Glomerular visceral epithelial cell (primary cell): Measurements from ENCODE around the gene PCSK1N.
"Not testable (repeated sequence)": the region's sequence is repeated elsewhere in the genome, so short reads cannot be mapped to it uniquely, and the experiment has no call there.

Experiments used
- DNase-seq: peaks from one replicate; pipeline ENCODE4 v3.0.0-alpha.2; 2016; ENCODE audit errors: extremely low spot score

Gene PCSK1N

DNA sequence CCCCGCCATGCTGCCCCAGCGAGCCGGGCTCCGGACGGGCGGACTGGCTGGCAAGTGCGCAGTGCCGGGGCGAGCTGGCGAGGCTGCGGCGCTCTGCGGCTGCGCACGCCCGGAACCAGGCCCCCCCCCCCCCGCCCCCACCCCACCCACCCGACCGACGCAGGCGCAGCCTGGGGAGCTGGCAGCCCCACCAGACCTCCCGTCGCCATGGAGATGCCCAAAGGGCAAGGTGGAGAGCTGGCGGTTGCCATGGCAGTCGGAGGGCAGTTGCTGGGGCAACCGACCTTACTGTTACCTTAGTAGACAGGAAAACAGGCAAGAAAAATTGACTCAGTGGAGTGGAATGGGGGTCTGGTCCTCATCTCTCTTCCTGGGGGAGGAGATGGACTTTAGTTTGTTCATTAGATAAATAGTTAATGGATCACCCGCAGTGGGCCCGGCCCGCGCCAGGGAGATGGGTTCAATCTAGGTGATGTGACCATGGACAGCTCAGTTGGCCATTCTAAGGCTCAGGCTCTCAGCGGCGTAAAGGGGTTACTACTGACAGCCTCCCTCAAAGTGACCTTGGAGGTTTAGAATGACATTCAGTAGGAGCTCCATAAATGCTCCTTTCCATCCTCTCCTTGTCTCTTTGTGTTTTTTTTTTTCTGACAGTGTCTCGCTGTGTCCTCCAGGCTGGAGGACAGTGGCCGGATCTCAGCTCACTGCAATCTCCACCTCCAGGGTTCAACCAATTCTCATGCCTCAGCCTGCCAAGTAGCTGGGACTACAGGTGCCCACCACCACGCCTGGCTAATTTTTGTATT lies at the start of gene PCSK1N:
TSS of gene PCSK1N (minus strand) at position 87 of the 806 bp plus-strand sequence. CDS start at position 9, 78 bp downstream.
- no peak for DNase-seq

- no peak for DNase-seq
These were observed 48.3 kb upstream of the PCSK1N start for GRCh38 chrX:48883729-48884128.

GRCh38 chrX:48876944-48877343 lies 41.5 kb upstream of the PCSK1N start:
- not testable (repeated sequence) for DNase-seq

GRCh38 chrX:48872017-48872416 lies 36.6 kb upstream of the PCSK1N start:
- DNase-seq, result not testable (repeated sequence)

DNA sequence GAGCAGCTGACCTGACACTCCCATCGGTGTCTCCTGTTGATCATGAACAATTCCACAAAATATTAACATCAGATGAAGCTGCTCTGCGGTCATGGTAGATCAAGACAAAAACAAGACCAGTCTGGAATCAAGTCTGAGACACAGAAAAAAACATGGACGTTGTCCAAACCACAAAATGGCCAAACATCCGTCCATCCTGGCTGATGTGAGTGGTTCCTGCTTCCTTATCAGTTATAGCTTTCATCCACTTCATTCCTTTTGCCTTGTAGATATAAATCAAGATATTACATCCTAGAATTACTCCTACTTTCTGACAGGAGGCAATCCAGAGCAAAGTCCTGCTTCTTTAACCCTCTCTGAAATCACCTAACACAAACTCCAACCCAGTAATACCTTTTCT lies 28.8 kb upstream of the PCSK1N start:
- DNase-seq, result peak; percentile 65

- DNase-seq, result peak; percentile 11
These were observed 19.5 kb upstream of the PCSK1N start for GRCh38 chrX:48854898-48855297.

DNA sequence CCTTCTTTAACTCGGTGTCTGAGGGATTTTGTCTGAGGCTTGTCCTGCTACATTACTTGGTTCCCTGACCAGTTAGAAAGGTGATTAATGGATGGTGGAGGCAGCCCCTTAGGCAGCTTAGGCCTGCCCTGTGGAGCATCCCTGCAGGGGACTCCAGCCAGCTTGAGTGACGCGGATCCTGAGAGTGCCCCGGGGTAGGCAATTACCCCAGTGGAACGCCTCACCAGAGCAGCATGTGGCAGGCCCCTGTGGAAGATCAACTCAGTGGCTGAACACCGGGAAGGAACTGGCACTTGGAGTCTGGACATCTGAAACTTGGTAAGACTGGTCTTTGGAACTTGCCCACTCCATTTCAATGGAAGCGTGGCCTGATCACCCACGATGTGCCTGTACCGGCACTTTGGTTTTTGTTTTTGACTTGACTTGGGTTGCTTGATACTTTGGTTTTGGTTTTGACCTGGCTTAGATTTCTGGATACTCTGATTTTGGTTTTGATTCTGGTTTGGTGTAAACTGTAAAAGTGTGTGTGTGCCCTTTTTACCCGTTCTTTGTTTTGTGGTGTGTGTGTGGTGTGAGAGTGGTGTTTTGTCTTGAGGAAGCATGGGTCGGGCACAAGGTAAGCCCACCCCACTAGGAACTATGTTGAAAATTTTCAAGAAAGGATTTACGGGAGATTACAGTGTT lies 18.9 kb upstream of the PCSK1N start:
- DNase-seq, result not testable (repeated sequence)

GRCh38 chrX:48853494-48853893 lies 18.1 kb upstream of the PCSK1N start:
- not testable (repeated sequence) for DNase-seq

GRCh38 chrX:48852857-48853256 lies 17.4 kb upstream of the PCSK1N start:
- no peak for DNase-seq

DNA sequence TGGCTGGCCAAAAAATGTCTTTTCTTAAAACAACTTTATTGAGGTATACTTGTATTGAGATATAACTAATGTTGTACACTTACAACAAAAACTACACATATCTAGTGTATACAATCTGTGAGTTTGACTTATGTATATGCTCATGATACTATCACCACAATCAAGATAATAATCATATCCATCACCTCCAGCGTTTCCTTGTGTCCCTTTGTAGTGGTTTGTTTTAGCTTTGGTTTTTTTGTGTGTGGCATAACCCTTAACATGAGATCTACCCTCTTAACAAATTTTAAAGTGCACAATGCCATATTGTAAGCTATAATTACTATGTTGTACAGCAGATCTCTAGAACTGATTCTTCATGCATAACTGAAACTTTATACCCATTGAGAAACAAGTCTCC lies 13.4 kb upstream of the PCSK1N start:
- no peak for DNase-seq

- DNase-seq, result no peak
These were observed 4.3 kb upstream of the PCSK1N start for GRCh38 chrX:48839686-48840085.

GRCh38 chrX:48834383-48834709 lies 1.1 kb downstream of the PCSK1N start:
- no peak for DNase-seq

DNA sequence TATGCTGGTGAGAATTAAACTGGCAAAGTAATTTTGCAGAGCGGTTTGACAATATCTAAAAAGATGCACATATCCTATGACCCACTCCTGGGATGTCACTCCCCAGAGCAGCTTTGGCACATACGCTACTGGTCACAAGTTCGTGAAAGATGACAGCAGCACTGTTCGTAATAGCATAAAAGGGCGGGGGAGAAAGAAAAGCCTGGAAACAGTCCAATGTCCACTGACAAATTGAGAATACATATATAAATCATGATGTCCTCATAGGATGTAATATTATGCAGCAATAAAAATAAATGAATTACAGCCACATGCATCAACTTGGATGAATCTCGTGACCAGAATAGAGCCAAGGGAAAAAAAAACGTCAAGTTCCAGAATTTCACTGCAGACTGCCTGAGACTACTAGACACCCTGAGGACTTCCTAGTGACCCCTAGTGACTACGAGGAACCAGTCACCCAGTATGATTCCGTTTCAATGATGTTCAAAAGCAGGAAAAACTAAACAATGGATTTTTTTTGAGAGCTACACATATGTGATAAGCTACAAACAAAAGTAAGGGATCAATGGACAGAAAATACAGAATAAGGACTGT lies 1.8 kb downstream of the PCSK1N start:
- no peak for DNase-seq

- DNase-seq, result no peak
These were observed 3.5 kb downstream of the PCSK1N start for GRCh38 chrX:48831909-48832291.

- DNase-seq, result no peak
These were observed 4.1 kb downstream of the PCSK1N start for GRCh38 chrX:48831136-48831908.

- DNase-seq, result no peak
These were observed 6.2 kb downstream of the PCSK1N start for GRCh38 chrX:48829016-48829735.

GRCh38 chrX:48827654-48827968 lies 7.8 kb downstream of the PCSK1N start:
- no peak for DNase-seq

- no peak for DNase-seq
These were observed 8.3 kb downstream of the PCSK1N start for GRCh38 chrX:48826876-48827653.

DNA sequence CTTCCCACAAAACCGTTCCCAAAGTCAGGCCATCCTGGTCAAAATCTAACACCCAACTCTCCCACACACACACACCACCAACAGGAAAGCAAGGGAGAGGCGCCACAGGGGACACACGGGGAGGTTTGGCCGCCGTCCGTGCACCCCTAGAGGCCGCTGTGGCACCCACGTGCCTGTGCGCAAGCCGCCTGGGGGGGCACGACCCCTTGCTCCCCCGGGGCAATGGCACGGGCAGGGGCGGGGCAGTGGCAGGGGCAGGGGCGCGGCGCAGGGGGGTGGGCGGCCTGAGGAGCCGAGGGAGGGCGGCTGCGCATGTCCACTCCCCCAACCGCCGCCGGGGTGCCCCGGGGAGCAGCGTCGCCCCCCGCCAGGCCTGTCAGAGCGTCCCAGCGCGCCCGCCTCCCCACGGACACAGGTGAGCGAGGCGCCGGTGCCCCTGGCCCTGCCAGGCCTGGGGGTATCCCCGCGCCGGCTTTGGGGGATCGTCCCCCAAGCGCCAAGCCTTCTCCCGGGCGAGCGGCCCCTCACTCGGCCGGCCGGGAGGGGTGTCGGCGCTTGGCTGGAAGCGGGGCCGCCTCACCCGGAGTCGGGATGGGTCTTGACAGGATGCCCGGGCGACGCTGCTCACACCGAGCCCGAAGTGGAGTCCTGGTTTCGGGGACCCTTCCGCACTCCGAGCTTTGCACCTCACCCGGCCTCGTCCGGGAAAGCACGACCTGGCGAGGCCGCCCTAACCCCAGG lies 9.1 kb downstream of the PCSK1N start, which contains the start of gene ERAS:
TSS of gene ERAS (plus strand) at position 379 of the 741 bp plus-strand sequence. CDS start 2,611 bp downstream, outside the sequence.
- no peak for DNase-seq

DNA sequence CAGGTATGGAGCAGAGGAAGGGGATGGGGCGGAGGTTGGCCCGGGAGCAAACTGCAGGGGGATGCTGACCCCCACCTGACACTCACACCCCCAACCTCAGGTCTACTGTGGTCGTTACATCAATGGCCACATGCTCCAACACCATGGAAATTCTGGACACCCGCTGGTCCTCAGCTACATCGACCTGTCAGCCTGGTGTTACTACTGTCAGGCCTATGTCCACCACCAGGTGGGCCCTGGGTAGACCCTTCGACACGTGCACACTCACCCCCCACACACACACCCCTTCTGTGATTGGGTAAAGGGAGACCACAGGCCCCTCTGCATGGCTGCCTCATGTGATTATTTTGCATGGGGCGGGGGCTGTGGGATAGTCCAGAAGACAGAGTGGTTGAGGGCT lies 11.3 kb downstream of the PCSK1N start:
- DNase-seq, result no peak
